OCI-LY7 (cell line): ENCODE measurements around the gene ISOC2. TPM values are rescaled to one million over a fixed set of nuclear protein-coding genes. Genes with fewer than 3 reads are reported as not detected.

Experiments
- BruUV-seq: library from RNA; stranded (reverse); fragments of 400-500 nt; replicated peaks from 2 replicates; lab custom pipeline; 2021; lab: Mats Ljungman, UMichigan
- CTCF ChIA-PET: fragments of 300-600 bp; sonication (Branson Sonifier 250); formaldehyde crosslinking; loops from one replicate; lab custom pipeline; 2022; ENCODE audit warnings: antibody characterized with exemption; ENCODE audit not compliant: unreplicated experiment; lab: Charles Lee
- POLR2A ChIA-PET: fragments of 300-600 bp; sonication (Branson Sonifier 250); formaldehyde crosslinking; loops from one replicate; lab custom pipeline; 2022; ENCODE audit warnings: antibody characterized with exemption; lab: Charles Lee
- DNase-seq: peaks from one replicate; pipeline ENCODE4 v3.0.0-alpha.2; 2015; ENCODE audit warnings: low spot score
- H2AFZ ChIP-seq: fragments of 200-600 bp; sonication (generic), shearing (Covaris generic); 2 replicates; pipeline ENCODE4 v1.6.1; 2014; ENCODE audit warnings: mild to moderate bottlenecking, antibody characterized with exemption, low read length, moderate library complexity
- H3K27ac ChIP-seq: fragments of 200-600 bp; sonication (generic); 2 replicates; pipeline ENCODE4 v1.5.1; 2014; ENCODE audit warnings: mixed run types, low read depth, mild to moderate bottlenecking, moderate library complexity, low read length, inconsistent platforms; ENCODE audit not compliant: poor library complexity, severe bottlenecking
- H3K36me3 ChIP-seq: fragments of 200-600 bp; sonication (generic); 2 replicates; pipeline ENCODE4 v1.6.1; 2014; ENCODE audit warnings: mild to moderate bottlenecking, antibody characterized with exemption, low read length, moderate library complexity, mixed read lengths; ENCODE audit not compliant: insufficient read depth
- H3K4me1 ChIP-seq: fragments of 200-600 bp; sonication (generic); 2 replicates; pipeline ENCODE4 v1.5.1; 2014; ENCODE audit warnings: mild to moderate bottlenecking, low read length; ENCODE audit not compliant: insufficient read depth, poor library complexity, severe bottlenecking
- H3K4me2 ChIP-seq: fragments of 200-600 bp; sonication (generic); 2 replicates; pipeline ENCODE4 v1.6.1; 2014; ENCODE audit warnings: mild to moderate bottlenecking, low read length
- H3K4me3 ChIP-seq: fragments of 200-600 bp; sonication (generic); 2 replicates; pipeline ENCODE4 v1.5.1; 2014; ENCODE audit warnings: mild to moderate bottlenecking, low read depth, low read length; ENCODE audit not compliant: poor library complexity, severe bottlenecking
- H3K79me2 ChIP-seq: fragments of 200-600 bp; sonication (generic); 2 replicates; pipeline ENCODE4 v1.6.1; 2016; ENCODE audit warnings: low read depth, mild to moderate bottlenecking, low read length, moderate library complexity, mixed read lengths; ENCODE audit not compliant: insufficient read depth
- H3K9me2 ChIP-seq: fragments of 200-600 bp; sonication (generic); 2 replicates; pipeline ENCODE4 v1.6.1; 2016; ENCODE audit warnings: mild to moderate bottlenecking, low read length, mixed read lengths; ENCODE audit not compliant: insufficient read depth
- H3K9me3 ChIP-seq: fragments of 200-600 bp; sonication (generic); 2 replicates; pipeline ENCODE4 v1.6.1; 2014; ENCODE audit warnings: mild to moderate bottlenecking, mixed run types, low read length, mixed read lengths
- H4K20me1 ChIP-seq: fragments of 200-600 bp; sonication (generic); 2 replicates; pipeline ENCODE4 v1.6.1; 2014; ENCODE audit warnings: mild to moderate bottlenecking, antibody characterized with exemption, low read length, moderate library complexity, mixed read lengths; ENCODE audit not compliant: insufficient read depth
- EZH2phosphoT487 ChIP-seq: fragments of 200-600 bp; sonication (generic); IDR thresholded peaks from 2 replicates; pipeline ENCODE4 v1.6.1; 2018; ENCODE audit warnings: low read depth, borderline replicate concordance, mild to moderate bottlenecking, mixed run types, antibody characterized with exemption, low read length, moderate library complexity, mixed read lengths
- intact Hi-C: fragments of 100-400 bp; cut with micrococcal nuclease; formaldehyde crosslinking; loops from one replicate; pipeline ENCODE4 v1.10.0; 2022; ENCODE audit not compliant: unreplicated experiment
- total RNA-seq, 2 experiments: library from RNA; depleted of rRNA in 1 of 2; stranded (reverse); fragments of >200 nt in 1 of 2; shearing (Covaris generic) in 1 of 2; gene quantifications; 2 replicates each; pipeline ENCODE4 v1.2.3, GENCODE V29; 2014 to 2022
- TF ChIP-seq, protein P1 (sequence below): fragments of 200-600 bp; sonication (generic); conservative IDR thresholded peaks from 2 replicates; pipeline ENCODE4 v1.5.1; 2014; ENCODE audit warnings: mild to moderate bottlenecking, antibody characterized with exemption, low read length, moderate library complexity, mixed read lengths

The ISOC2 gene
- total RNA-seq, 2 experiments from 2014 or later = 37.0 to 115 TPM

DNA sequence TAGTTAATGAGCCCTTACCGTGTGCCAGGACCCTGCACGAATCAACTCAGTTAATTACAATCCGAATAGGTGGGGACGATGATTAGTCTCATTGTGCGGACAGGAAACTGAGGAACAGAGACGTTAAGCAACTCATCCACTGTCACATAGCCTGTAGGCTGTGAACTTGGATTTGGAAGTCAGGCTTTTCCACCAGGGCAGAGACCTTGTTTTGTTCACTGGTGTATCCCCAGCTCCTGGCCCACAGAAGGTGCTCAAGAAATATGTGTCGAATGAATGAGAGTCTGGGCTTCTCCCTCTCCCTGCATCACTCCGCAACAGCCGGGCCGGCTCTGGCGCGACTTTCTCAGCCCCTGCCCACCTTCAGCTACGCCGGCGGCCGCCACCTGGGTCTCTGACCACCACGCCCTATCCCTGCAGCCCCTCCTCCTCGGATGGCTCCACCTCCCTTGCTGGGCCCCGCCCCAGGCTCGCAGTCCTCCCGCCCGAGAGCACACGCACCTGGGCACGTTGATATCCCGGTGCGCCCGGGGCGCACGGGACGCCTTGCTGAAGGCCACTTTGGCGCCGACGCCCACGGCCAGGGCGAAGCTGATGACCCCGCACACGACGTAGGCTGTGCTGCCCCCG lies 19.6 kb downstream of the ISOC2 start:
- no peak overlapping the region for H2AFZ ChIP-seq
- CTCF ChIA-PET = no interaction called here
- intact Hi-C loops = no loop called here
- no peaks in the 10 kb centered on the region for H3K4me1 ChIP-seq
- no peaks in the 10 kb centered on the region for H3K79me2 ChIP-seq
- no peak overlapping the region for H3K27ac ChIP-seq
- TF ChIP-seq EZH2phosphoT487 = 0 out of 2 replicates have a peak, but pooled peaks have one; percentile 68
- TF ChIP-seq, protein P1, sequence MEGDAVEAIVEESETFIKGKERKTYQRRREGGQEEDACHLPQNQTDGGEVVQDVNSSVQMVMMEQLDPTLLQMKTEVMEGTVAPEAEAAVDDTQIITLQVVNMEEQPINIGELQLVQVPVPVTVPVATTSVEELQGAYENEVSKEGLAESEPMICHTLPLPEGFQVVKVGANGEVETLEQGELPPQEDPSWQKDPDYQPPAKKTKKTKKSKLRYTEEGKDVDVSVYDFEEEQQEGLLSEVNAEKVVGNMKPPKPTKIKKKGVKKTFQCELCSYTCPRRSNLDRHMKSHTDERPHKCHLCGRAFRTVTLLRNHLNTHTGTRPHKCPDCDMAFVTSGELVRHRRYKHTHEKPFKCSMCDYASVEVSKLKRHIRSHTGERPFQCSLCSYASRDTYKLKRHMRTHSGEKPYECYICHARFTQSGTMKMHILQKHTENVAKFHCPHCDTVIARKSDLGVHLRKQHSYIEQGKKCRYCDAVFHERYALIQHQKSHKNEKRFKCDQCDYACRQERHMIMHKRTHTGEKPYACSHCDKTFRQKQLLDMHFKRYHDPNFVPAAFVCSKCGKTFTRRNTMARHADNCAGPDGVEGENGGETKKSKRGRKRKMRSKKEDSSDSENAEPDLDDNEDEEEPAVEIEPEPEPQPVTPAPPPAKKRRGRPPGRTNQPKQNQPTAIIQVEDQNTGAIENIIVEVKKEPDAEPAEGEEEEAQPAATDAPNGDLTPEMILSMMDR = no peak
- no peaks in the 10 kb centered on the region for H4K20me1 ChIP-seq
- H3K9me2 ChIP-seq = no peaks in the 10 kb centered on the region
- no peak overlapping the region for H3K4me3 ChIP-seq
- H3K36me3 ChIP-seq = no peaks in the 10 kb centered on the region
- no peaks in the 10 kb centered on the region for H3K9me3 ChIP-seq
- POLR2A ChIA-PET = no interaction called here
- DNase-seq = no peak
- no TSS peak for BruUV-seq
- H3K4me2 ChIP-seq = no peak overlapping the region

DNA sequence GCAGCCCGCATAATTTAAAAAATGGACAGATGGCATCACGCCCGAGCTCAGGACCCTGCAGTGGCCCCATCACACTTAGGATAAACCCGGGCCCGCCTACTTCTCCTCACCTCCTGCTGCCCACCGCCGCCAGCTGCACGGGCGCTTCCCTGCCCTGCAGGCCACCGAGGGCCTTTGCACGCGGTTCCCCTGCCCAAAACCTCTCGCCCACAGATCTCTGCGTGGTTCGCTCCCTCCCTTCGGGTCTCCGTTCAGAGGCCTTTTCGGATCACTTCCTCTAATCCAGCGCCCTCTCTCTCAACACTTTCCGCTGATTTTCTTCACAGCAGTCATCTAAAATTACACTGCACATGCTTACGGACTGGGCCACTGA lies 20.1 kb downstream of the ISOC2 start:
- H2AFZ ChIP-seq = no peak overlapping the region
- H3K27ac ChIP-seq = no peak overlapping the region
- BruUV-seq = no TSS peak
- H3K4me3 ChIP-seq = no peak overlapping the region
- intact Hi-C loops = no loop called here
- H4K20me1 ChIP-seq = no peaks in the 10 kb centered on the region
- no peaks in the 10 kb centered on the region for H3K4me1 ChIP-seq
- H3K79me2 ChIP-seq = no peaks in the 10 kb centered on the region
- no peaks in the 10 kb centered on the region for H3K36me3 ChIP-seq
- DNase-seq = no peak
- H3K4me2 ChIP-seq = no peak overlapping the region
- no peaks in the 10 kb centered on the region for H3K9me3 ChIP-seq
- TF ChIP-seq, protein P1 = no peak
- TF ChIP-seq EZH2phosphoT487 = no peak
- H3K9me2 ChIP-seq = no peaks in the 10 kb centered on the region
- CTCF ChIA-PET = no interaction called here
- POLR2A ChIA-PET = no interaction called here

DNA sequence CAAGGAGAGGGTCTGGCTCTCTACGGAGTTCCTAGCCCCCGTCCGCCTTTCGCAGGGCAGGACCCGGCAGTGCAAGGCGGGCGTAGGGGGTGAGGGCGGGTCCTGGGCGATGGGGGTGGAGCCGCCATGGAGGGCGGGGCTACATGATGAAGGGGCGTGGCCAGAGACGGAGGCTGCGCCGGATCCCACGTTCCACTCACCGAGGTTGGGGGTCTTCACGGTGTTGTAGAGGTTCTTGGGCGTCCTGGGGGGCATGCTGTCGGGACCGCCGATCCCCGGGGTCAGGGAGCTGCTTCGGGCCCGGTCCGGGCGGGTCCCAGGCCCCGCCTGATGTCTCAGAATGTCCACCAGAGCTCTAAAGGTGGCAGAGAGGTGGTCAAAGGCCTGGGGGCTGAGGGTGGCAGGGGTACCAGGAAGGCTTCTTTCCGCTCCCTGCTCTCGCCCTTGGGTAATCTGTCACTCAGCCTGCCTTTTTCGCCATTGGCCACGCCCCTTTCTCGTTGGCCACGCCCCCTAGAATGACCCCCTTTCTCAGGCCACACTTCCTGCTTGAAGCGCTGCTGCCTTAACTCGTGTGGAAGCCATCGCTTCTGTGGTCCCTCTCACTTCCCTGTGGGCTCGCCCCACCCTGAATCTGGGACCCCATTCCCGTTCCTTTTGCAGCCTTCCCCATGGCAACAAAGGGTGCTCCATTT lies 20.9 kb downstream of the ISOC2 start:
- H3K9me2 ChIP-seq = no peaks in the 10 kb centered on the region
- ChIA-PET CTCF (no interaction called here), POLR2A (no interaction called here)
- H4K20me1 ChIP-seq = no peaks in the 10 kb centered on the region
- no peak overlapping the region for H3K4me3 ChIP-seq
- no peaks in the 10 kb centered on the region for H3K36me3 ChIP-seq
- intact Hi-C loops = no loop called here
- no peaks in the 10 kb centered on the region for H3K4me1 ChIP-seq
- no peak for DNase-seq
- no peak overlapping the region for H2AFZ ChIP-seq
- no peak overlapping the region for H3K4me2 ChIP-seq
- H3K27ac ChIP-seq = no peak overlapping the region
- H3K79me2 ChIP-seq = no peaks in the 10 kb centered on the region
- no TSS peak for BruUV-seq
- no peak for TF ChIP-seq EZH2phosphoT487
- TF ChIP-seq, protein P1 = no peak
- H3K9me3 ChIP-seq = no peaks in the 10 kb centered on the region
